Liver (tissue), 9 donors: ENCODE measurements around the gene SYTL1. TPM values are rescaled to one million over a fixed set of nuclear protein-coding genes. Genes with fewer than 3 reads are reported as not detected.

ENCODE experiments used
- DNase-seq: peaks from one replicate; pipeline ENCODE4 v3.0.0-alpha.2; 2017; ENCODE audit warnings: low spot score
- H3K27ac ChIP-seq, 2 donors: one replicate each; pipeline ENCODE4 v1.7.0; 2013; ENCODE audit warnings: inconsistent platforms in 2 of 2, low read length in 2 of 2, control low read depth in 1 of 2, low read depth in 1 of 2, mild to moderate bottlenecking in 1 of 2
- H3K27me3 ChIP-seq, 4 donors: one replicate each; pipeline versions ENCODE4 v1.6.1 to v1.7.0; 2013; ENCODE audit warnings: low read length in 3 of 4, inconsistent platforms in 1 of 4, mild to moderate bottlenecking in 1 of 4, moderate library complexity in 1 of 4; ENCODE audit not compliant: control insufficient read depth in 4 of 4, insufficient read depth in 4 of 4
- H3K36me3 ChIP-seq, 4 donors: one replicate each; pipeline versions ENCODE4 v1.6.1 to v1.7.0; 2013; ENCODE audit warnings: low read length in 3 of 4, mild to moderate bottlenecking in 3 of 4, low read depth in 1 of 4, moderate library complexity in 1 of 4; ENCODE audit not compliant: control insufficient read depth in 4 of 4, insufficient read depth in 3 of 4
- H3K4me1 ChIP-seq, 4 donors: one replicate each; pipeline versions ENCODE4 v1.6.1 to v1.7.0; 2013; ENCODE audit warnings: low read length in 3 of 4, mild to moderate bottlenecking in 3 of 4, moderate library complexity in 1 of 4; ENCODE audit not compliant: control insufficient read depth in 4 of 4, insufficient read depth in 4 of 4
- H3K4me3 ChIP-seq, 3 donors: one replicate each; pipeline versions ENCODE4 v1.6.1 to v1.7.0; 2013; ENCODE audit warnings: low read length in 3 of 3, control low read depth in 1 of 3, low read depth in 1 of 3, mild to moderate bottlenecking in 1 of 3
- H3K9ac ChIP-seq, 2 donors: one replicate each; pipeline ENCODE4 v1.7.0; 2013; ENCODE audit warnings: low read length in 2 of 2, mild to moderate bottlenecking in 2 of 2, moderate library complexity in 2 of 2, control low read depth in 1 of 2, low read depth in 1 of 2
- H3K9me3 ChIP-seq, 4 donors: one replicate each; pipeline versions ENCODE4 v1.6.1 to v1.7.0; 2013; ENCODE audit warnings: low read length in 3 of 4; ENCODE audit not compliant: control insufficient read depth in 4 of 4
- ATF3 ChIP-seq: IDR thresholded peaks from 2 replicates; pipeline ENCODE4 v1.6.1; 2016; ENCODE audit warnings: antibody characterized with exemption
- EGR1 ChIP-seq, 2 donors: IDR thresholded peaks; 2 replicates each; pipeline ENCODE4 v1.6.1; 2016 to 2018; ENCODE audit warnings: antibody characterized with exemption in 2 of 2, low read depth in 2 of 2
- FOXA2 ChIP-seq: IDR thresholded peaks from 2 replicates; pipeline ENCODE4 v1.6.1; 2016; ENCODE audit warnings: antibody characterized with exemption
- GABPA ChIP-seq, 2 donors: IDR thresholded peaks in 1 of 2; conservative IDR thresholded peaks in 1 of 2; 2 replicates each; pipeline ENCODE4 v1.6.1; 2016; ENCODE audit warnings: antibody characterized with exemption in 2 of 2, mild to moderate bottlenecking in 1 of 2, moderate library complexity in 1 of 2
- HNF4A ChIP-seq, 2 donors: conservative IDR thresholded peaks; 2 replicates each; pipeline ENCODE4 v1.6.1; 2016; ENCODE audit warnings: antibody characterized with exemption in 2 of 2, mild to moderate bottlenecking in 2 of 2
- HNF4G ChIP-seq: IDR thresholded peaks from 2 replicates; pipeline ENCODE4 v1.6.1; 2016; ENCODE audit warnings: antibody characterized with exemption
- JUND ChIP-seq, 2 donors: IDR thresholded peaks; 2 replicates each; pipeline ENCODE4 v1.6.1; 2016; ENCODE audit warnings: antibody characterized with exemption in 2 of 2
- MAX ChIP-seq: IDR thresholded peaks from 2 replicates; pipeline ENCODE4 v1.6.1; 2016; ENCODE audit warnings: antibody characterized with exemption
- NR2F2 ChIP-seq: IDR thresholded peaks from 2 replicates; pipeline ENCODE4 v1.6.1; 2016; ENCODE audit warnings: antibody characterized with exemption
- REST ChIP-seq: IDR thresholded peaks from 2 replicates; pipeline ENCODE4 v1.6.1; 2016; ENCODE audit warnings: antibody characterized with exemption, mild to moderate bottlenecking
- RXRA ChIP-seq, 2 donors: IDR thresholded peaks; 2 replicates each; pipeline ENCODE4 v1.6.1; 2017 to 2018; ENCODE audit warnings: antibody characterized with exemption in 2 of 2, mild to moderate bottlenecking in 1 of 2
- TAF1 ChIP-seq: conservative IDR thresholded peaks from 2 replicates; pipeline ENCODE4 v1.6.1; 2016; ENCODE audit warnings: antibody characterized with exemption, mild to moderate bottlenecking
- YY1 ChIP-seq: IDR thresholded peaks from 2 replicates; pipeline ENCODE4 v1.6.1; 2016; ENCODE audit warnings: antibody characterized with exemption, mild to moderate bottlenecking
- ZBTB33 ChIP-seq: IDR thresholded peaks from 2 replicates; pipeline ENCODE4 v1.6.1; 2016; ENCODE audit warnings: antibody characterized with exemption
- WGBS: extraction: QIAGEN DNeasy Blood & Tissue Kit; methylation state at CpG from one replicate; pipeline ENCODE4 v1.1.7; 2013; 5-methylcytosine and 5-hydroxymethylcytosine counted together
- polyA plus RNA-seq, 2 donors: library from polyadenylated mRNA; stranded (reverse) in 1 of 2; unstranded in 1 of 2; fragments of 200-250 nt in 1 of 2; fragments of >200 nt in 1 of 2; fragmentation: Nextera tagmentation in 1 of 2; extraction: Ambion mirVana in 1 of 2; gene quantifications; one replicate each; pipeline versions ENCODE4 v1.2.1 to v1.2.3, GENCODE V29; 2013 to 2015
- total RNA-seq, 2 donors: library from RNA; depleted of rRNA; stranded (reverse); fragments of >200 nt; gene quantifications; one replicate each; pipeline ENCODE4 v1.2.3, GENCODE V29; 2014
- TF ChIP-seq, protein P1 (sequence below): fragments of 150-350 bp; IDR thresholded peaks from 2 replicates; pipeline ENCODE4 v1.5.1; 2017; ENCODE audit warnings: improper control_type of control experiment, low read depth, low read length; ENCODE audit not compliant: missing input control
- donor health status: healthy.
- donor health status: healthy.
- donor health status: healthy.
- donor health status: healthy.
- donor health status: healthy.

Gene SYTL1
- total and polyA plus RNA-seq, 4 donors, result 0.73 to 3.9 (median 1.4) TPM

GRCh38 chr1:27358038-27358927 lies 16.5 kb downstream of the SYTL1 start:
- Histone ChIP-seq H3K27ac (no peak overlapping the region), H3K36me3 (no peaks in the 10 kb centered on the region)
- 87% methylated on average over 21 of the region's 21 CpGs for WGBS

GRCh38 chr1:27358928-27359313 lies 17.1 kb downstream of the SYTL1 start:
- Histone ChIP-seq H3K27me3 (no peaks in the 10 kb centered on the region), H3K9me3 (no peaks in the 10 kb centered on the region), H3K27ac (no peak overlapping the region), H3K36me3 (no peaks in the 10 kb centered on the region), H3K4me1 (peaks cover 0 to 12% (median 5%) of the 10 kb centered on the region in 4 donors), H3K9ac (no peak overlapping the region), H3K4me3 (no peak overlapping the region)
- TF ChIP-seq ZBTB33 (no peak), YY1 (no peak), TAF1 (no peak), GABPA (IDR thresholded peaks at IDR 0.05 in 1 of 2, conservative IDR thresholded peaks at IDR 0.05 in 1 of 2) (no peak), JUND (IDR thresholded peaks at IDR 0.05) (no peak), FOXA2 (no peak), REST (no peak), ATF3 (no peak), HNF4G (no peak), MAX (no peak), NR2F2 (no peak), EGR1 (IDR thresholded peaks at IDR 0.05; ENCODE audit: low read depth in 2 of 2) (no peak), RXRA (IDR thresholded peaks at IDR 0.05) (no peak)
- TF ChIP-seq, protein P1, sequence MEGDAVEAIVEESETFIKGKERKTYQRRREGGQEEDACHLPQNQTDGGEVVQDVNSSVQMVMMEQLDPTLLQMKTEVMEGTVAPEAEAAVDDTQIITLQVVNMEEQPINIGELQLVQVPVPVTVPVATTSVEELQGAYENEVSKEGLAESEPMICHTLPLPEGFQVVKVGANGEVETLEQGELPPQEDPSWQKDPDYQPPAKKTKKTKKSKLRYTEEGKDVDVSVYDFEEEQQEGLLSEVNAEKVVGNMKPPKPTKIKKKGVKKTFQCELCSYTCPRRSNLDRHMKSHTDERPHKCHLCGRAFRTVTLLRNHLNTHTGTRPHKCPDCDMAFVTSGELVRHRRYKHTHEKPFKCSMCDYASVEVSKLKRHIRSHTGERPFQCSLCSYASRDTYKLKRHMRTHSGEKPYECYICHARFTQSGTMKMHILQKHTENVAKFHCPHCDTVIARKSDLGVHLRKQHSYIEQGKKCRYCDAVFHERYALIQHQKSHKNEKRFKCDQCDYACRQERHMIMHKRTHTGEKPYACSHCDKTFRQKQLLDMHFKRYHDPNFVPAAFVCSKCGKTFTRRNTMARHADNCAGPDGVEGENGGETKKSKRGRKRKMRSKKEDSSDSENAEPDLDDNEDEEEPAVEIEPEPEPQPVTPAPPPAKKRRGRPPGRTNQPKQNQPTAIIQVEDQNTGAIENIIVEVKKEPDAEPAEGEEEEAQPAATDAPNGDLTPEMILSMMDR, result no peak
- DNase-seq, result no peak
- whole genome bisulfite sequencing, result 97% methylated on average over 5 of the region's 5 CpGs

More at GRCh38 chr1:27358038-27358927, 16.5 kb downstream of the SYTL1 start:
- Histone ChIP-seq H3K9me3 (no peaks in the 10 kb centered on the region), H3K4me3 (no peak overlapping the region), H3K9ac (no peak overlapping the region), H3K4me1 (peaks cover 0 to 12% (median 5%) of the 10 kb centered on the region in 4 donors), H3K27me3 (no peaks in the 10 kb centered on the region)
- DNase-seq, result no peak
- no peak for TF ChIP-seq ATF3
- TF ChIP-seq GABPA (IDR thresholded peaks at IDR 0.05 in 1 of 2, conservative IDR thresholded peaks at IDR 0.05 in 1 of 2), result no peak
- TF ChIP-seq NR2F2, result no peak
- no peak for TF ChIP-seq YY1
- no peak for TF ChIP-seq JUND (IDR thresholded peaks at IDR 0.05)
- TF ChIP-seq HNF4A (conservative IDR thresholded peaks at IDR 0.05), result no peak
- TF ChIP-seq HNF4G, result no peak
